Measurements from ENCODE around the gene HK1. TPM values are rescaled to one million over a fixed set of nuclear protein-coding genes. Genes with fewer than 3 reads are reported as not detected.

The HK1 gene
- total RNA-seq, 4 donors from 2014 or later = 130 to 189 (median 142) TPM

DNA sequence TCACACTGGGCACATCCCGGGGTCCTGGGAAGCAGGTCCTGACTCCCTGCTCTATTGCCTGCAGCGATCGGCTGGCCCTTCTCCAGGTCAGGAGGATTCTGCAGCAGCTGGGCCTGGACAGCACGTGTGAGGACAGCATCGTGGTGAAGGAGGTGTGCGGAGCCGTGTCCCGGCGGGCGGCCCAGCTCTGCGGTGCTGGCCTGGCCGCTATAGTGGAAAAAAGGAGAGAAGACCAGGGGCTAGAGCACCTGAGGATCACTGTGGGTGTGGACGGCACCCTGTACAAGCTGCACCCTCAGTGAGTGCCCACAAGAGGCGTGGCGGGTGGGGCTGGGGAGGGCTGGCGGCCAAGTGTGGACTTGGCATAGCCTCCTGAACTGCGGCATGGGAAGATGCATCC lies 12.8 kb upstream of the HK1 start:
- Histone ChIP-seq H3K4me3 (no peak overlapping the region), H3K4me1 (no peaks in the 10 kb centered on the region), H3K27me3 (no peaks in the 10 kb centered on the region), H3K36me3 (no peaks in the 10 kb centered on the region), H3K9me3 (no peaks in the 10 kb centered on the region), H3K27ac (no peak overlapping the region)
- WGBS, 2 donors = 80 to 89% methylated on average over 1 to 11 of the region's 17 CpGs
- no peak for TF ChIP-seq POLR2A (IDR thresholded peaks at IDR 0.05)
- TF ChIP-seq, protein P1, sequence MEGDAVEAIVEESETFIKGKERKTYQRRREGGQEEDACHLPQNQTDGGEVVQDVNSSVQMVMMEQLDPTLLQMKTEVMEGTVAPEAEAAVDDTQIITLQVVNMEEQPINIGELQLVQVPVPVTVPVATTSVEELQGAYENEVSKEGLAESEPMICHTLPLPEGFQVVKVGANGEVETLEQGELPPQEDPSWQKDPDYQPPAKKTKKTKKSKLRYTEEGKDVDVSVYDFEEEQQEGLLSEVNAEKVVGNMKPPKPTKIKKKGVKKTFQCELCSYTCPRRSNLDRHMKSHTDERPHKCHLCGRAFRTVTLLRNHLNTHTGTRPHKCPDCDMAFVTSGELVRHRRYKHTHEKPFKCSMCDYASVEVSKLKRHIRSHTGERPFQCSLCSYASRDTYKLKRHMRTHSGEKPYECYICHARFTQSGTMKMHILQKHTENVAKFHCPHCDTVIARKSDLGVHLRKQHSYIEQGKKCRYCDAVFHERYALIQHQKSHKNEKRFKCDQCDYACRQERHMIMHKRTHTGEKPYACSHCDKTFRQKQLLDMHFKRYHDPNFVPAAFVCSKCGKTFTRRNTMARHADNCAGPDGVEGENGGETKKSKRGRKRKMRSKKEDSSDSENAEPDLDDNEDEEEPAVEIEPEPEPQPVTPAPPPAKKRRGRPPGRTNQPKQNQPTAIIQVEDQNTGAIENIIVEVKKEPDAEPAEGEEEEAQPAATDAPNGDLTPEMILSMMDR (IDR thresholded peaks at IDR 0.05) = no peak
- intact Hi-C loops (cut with DNase I) = no loop called here
- no peak for DNase-seq

DNA sequence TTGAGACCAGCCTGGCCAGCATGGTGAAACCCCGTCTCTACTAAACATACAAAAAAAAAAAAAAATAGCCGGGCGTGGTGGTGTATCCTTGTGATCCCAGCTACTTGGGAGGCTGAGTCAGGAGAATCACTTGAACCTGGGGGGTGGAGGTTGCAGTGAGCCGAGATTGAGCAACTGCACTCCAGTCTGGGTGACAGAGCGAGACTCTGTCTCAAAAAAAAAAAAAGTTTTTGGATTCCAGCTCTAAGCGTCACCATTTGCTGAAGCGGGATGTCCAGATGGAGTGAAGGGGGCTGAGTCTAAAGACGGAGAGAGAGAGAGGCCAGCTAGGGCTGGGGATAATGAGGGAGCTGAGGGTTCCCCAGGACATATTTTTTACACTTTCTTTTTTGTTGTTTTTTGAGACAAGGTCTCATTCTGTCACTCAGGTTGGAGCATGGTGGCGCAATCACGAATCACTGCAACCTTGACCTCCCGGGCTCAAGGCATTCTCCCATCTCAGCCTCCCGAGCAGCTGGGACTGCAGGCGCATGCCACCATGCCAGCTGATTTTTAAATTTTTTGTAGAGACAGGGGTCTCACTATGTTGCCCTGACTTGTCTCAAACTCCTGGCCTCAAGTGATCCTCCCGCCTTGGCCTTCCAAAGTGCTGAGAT lies 9.4 kb upstream of the HK1 start:
- H3K4me1 ChIP-seq = no peaks in the 10 kb centered on the region
- intact Hi-C loops (cut with DNase I) = no loop called here
- DNase-seq = no peak
- H3K9me3 ChIP-seq = peaks cover 0 to 6% (median 0%) of the 10 kb centered on the region in 3 donors
- no peaks in the 10 kb centered on the region for H3K36me3 ChIP-seq
- no peak overlapping the region for H3K27ac ChIP-seq
- TF ChIP-seq, protein P1 (IDR thresholded peaks at IDR 0.05) = no peak
- no peak for TF ChIP-seq POLR2A (IDR thresholded peaks at IDR 0.05)
- WGBS, 2 donors = 88 to 91% methylated on average over 13 to 14 of the region's 14 CpGs
- H3K4me3 ChIP-seq = no peak overlapping the region
- no peaks in the 10 kb centered on the region for H3K27me3 ChIP-seq

DNA sequence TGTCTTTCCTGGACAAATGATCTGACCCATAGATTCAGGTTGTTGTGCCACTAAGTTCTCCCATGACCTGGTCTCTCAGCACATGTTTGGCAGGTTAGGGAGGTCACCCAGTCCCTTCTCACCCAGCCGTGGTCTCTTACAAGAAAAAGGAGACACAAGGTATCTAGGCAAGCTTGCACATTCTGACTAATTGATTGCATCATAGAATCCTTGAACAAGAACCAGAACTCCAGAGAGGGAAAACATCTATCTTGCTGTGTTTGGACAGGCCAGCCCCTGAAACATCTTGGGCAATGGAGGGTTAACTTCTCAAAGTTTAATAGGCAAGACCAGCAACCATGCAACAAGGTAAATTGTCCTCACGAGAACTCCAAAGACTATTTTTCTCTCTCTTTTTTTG lies 8.5 kb upstream of the HK1 start:
- Histone ChIP-seq H3K27ac (no peak overlapping the region), H3K36me3 (no peaks in the 10 kb centered on the region), H3K27me3 (no peaks in the 10 kb centered on the region), H3K9me3 (peaks cover 0 to 6% (median 0%) of the 10 kb centered on the region in 3 donors), H3K4me1 (no peaks in the 10 kb centered on the region), H3K4me3 (no peak overlapping the region)
- TF ChIP-seq, protein P1 (IDR thresholded peaks at IDR 0.05) = no peak
- TF ChIP-seq POLR2A (IDR thresholded peaks at IDR 0.05) = no peak
- WGBS, 2 donors = 47 to 54% methylated on average over 2 of the region's 2 CpGs
- DNase-seq = no peak
- intact Hi-C loops (cut with DNase I) = no loop called here

DNA sequence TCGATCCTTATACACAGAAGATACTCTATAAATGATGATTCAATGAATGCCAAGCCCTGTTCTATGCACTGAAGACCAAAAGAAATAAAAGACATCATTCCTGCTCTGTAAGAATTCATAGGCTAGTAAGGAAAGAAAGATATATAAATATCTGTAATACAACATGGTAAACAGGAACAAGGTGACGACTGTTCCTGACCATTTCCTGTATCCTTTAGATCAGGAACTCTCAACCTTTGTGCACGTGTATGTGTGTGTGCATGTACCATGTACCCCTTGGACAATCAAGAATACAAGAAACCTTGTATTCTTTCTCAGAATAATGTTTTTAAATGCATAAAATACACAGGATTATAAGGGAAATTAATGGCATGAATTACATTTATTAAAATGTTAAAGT lies 7.3 kb upstream of the HK1 start:
- DNase-seq = no peak
- Histone ChIP-seq H3K4me3 (no peak overlapping the region), H3K4me1 (no peaks in the 10 kb centered on the region), H3K9me3 (peaks cover 0 to 6% (median 0%) of the 10 kb centered on the region in 3 donors), H3K27me3 (no peaks in the 10 kb centered on the region), H3K36me3 (no peaks in the 10 kb centered on the region), H3K27ac (no peak overlapping the region)
- 58 to 59% methylated on average over 3 of the region's 3 CpGs for WGBS, 2 donors
- intact Hi-C loops (cut with DNase I) = no loop called here
- TF ChIP-seq, protein P1 (IDR thresholded peaks at IDR 0.05) = no peak
- TF ChIP-seq POLR2A (IDR thresholded peaks at IDR 0.05) = no peak

DNA sequence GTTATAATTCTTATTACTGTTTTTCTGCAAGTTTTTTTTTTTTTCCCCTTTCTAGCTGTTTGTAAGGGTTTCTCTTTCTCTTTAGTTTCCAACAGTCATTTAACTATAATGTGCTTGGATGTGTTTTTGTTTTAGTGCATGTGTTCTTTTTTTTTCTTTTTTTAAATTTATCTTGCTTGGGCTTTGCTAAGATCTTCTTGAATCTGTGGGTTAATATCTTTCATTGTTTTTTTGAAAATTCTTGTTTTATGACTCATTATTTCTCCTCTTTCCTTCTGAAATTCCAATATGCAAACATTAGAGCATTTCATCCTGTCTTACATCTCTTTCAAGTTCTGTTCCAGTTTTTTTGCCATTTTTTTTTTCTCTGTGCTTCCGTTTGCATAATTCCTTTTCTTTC lies 5.7 kb upstream of the HK1 start:
- intact Hi-C loops (cut with DNase I) = no loop called here
- Histone ChIP-seq H3K27me3 (no peaks in the 10 kb centered on the region), H3K27ac (no peak overlapping the region), H3K4me3 (no peak overlapping the region), H3K4me1 (no peaks in the 10 kb centered on the region), H3K36me3 (no peaks in the 10 kb centered on the region), H3K9me3 (peaks cover 0 to 6% (median 0%) of the 10 kb centered on the region in 3 donors)
- no peak for TF ChIP-seq POLR2A (IDR thresholded peaks at IDR 0.05)
- TF ChIP-seq, protein P1 (IDR thresholded peaks at IDR 0.05) = no peak
- 50 to 88% methylated on average over 1 of the region's 1 CpG for WGBS, 2 donors
- DNase-seq = no peak
